Stimulated activated naive CD8-positive, alpha-beta T cell treated with anti-CD3 and anti-CD28 coated beads, Interleukin-15, amount 100 ng/mL, for 72 hours (primary cell): Measurements from ENCODE around the gene OOSP3.
"Not testable (repeated sequence)": the region's sequence is repeated elsewhere in the genome, so short reads cannot be mapped to it uniquely, and the experiment has no call there.

Experiments
- ATAC-seq: fragments of 150-1000 bp; cut with Tn5 transposase; 2 replicates; pipeline ENCODE4 v1.10.0; 2021; ENCODE audit warnings: mild to moderate bottlenecking, moderate library complexity
- DNase-seq, 2 donors: peaks; one replicate each; pipeline ENCODE4 v3.0.0; 2021 to 2022
- H3K27ac Mint-ChIP-seq, 2 donors: one replicate each; pipeline ENCODE4 v1.8.0; 2022; ENCODE audit warnings: mild to moderate bottlenecking in 2 of 2, mixed read lengths in 2 of 2, moderate library complexity in 2 of 2
- H3K27me3 Mint-ChIP-seq: one replicate; pipeline ENCODE4 v1.8.0; 2022; ENCODE audit warnings: mixed read lengths
- H3K4me1 Mint-ChIP-seq: one replicate; pipeline ENCODE4 v1.8.0; 2022; ENCODE audit warnings: mild to moderate bottlenecking, mixed read lengths
- H3K4me3 Mint-ChIP-seq, 2 donors: one replicate each; pipeline ENCODE4 v1.8.0; 2022; ENCODE audit warnings: mild to moderate bottlenecking in 2 of 2, mixed read lengths in 2 of 2, moderate library complexity in 1 of 2
- H3K9me3 Mint-ChIP-seq, 2 donors: one replicate each; pipeline ENCODE4 v1.8.0; 2022; ENCODE audit warnings: mixed read lengths in 2 of 2

Gene OOSP3, protein sequence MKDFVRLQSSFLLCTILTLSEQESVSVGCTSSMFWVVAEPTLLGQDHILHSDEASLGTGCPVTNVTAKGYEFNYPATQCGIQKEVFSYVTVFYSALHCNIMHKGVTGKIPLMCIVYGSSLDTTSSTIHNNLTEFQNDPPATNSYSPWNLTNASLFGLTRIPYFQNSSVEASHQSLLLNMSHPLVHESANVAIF

GRCh38 chr11:59878575-59878974 is at the start of gene OOSP3:
OOSP3 (plus strand) TSS chr11:59878782; CDS start chr11:59878809, 27 bp downstream.
- H3K9me3 Mint-ChIP-seq: no peaks in the 10 kb centered on the region
- DNase-seq (no peak), ATAC-seq (no peak)
- no peak within 1 kb of the TSS for H3K27ac Mint-ChIP-seq
- H3K27me3 Mint-ChIP-seq: peaks cover 16% of the 10 kb centered on the region
- H3K4me3 Mint-ChIP-seq: no peak within 1 kb of the TSS
- H3K4me1 Mint-ChIP-seq: no peaks in the 10 kb centered on the region

DNA sequence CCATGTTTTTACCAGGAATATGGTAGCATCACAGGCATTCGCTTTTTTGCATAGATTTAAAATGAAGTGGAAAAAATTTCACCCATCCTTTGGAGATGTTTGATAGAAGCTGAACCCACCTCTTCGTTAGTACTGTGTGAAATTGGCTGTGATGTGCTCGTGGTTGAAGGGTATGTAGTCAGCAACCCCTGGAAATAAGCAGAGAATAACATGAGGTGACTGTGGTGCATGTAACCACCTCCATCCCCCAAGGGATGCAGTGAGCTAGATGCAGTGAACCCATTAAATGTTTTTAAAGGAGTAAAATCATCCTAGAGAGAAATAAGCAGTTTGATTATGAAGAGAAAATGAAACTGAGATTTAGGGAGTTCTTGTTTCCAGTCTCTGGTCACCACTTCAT is 49.2 kb upstream of the OOSP3 start:
- H3K4me1 Mint-ChIP-seq: peaks cover 8% of the 10 kb centered on the region
- H3K27ac Mint-ChIP-seq: no peak overlapping the region
- no peak overlapping the region for H3K4me3 Mint-ChIP-seq
- H3K9me3 Mint-ChIP-seq: no peaks in the 10 kb centered on the region
- DNase-seq (no peak), ATAC-seq (no peak)
- peaks cover 8% of the 10 kb centered on the region for H3K27me3 Mint-ChIP-seq

GRCh38 chr11:59833602-59834001 is 45.0 kb upstream of the OOSP3 start:
- H3K4me1 Mint-ChIP-seq: peaks cover 8% of the 10 kb centered on the region
- no peaks in the 10 kb centered on the region for H3K9me3 Mint-ChIP-seq
- peaks cover 13% of the 10 kb centered on the region for H3K27me3 Mint-ChIP-seq
- DNase-seq (no peak), ATAC-seq (no peak)
- H3K27ac Mint-ChIP-seq: no peak overlapping the region
- H3K4me3 Mint-ChIP-seq: no peak overlapping the region

GRCh38 chr11:59839615-59840014 is 39.0 kb upstream of the OOSP3 start:
- no peaks in the 10 kb centered on the region for H3K4me1 Mint-ChIP-seq
- H3K27me3 Mint-ChIP-seq: peaks cover 23% of the 10 kb centered on the region
- H3K27ac Mint-ChIP-seq: no peak overlapping the region
- ATAC-seq (no peak), DNase-seq (no peak)
- H3K9me3 Mint-ChIP-seq: no peaks in the 10 kb centered on the region
- no peak overlapping the region for H3K4me3 Mint-ChIP-seq

GRCh38 chr11:59841514-59841913 is 37.1 kb upstream of the OOSP3 start:
- Mint-ChIP-seq H3K9me3 (no peaks in the 10 kb centered on the region), H3K4me1 (no peaks in the 10 kb centered on the region), H3K27ac (no peak overlapping the region), H3K4me3 (no peak overlapping the region), H3K27me3 (peaks cover 14% of the 10 kb centered on the region)
- DNase-seq (no peak), ATAC-seq (no peak)

DNA sequence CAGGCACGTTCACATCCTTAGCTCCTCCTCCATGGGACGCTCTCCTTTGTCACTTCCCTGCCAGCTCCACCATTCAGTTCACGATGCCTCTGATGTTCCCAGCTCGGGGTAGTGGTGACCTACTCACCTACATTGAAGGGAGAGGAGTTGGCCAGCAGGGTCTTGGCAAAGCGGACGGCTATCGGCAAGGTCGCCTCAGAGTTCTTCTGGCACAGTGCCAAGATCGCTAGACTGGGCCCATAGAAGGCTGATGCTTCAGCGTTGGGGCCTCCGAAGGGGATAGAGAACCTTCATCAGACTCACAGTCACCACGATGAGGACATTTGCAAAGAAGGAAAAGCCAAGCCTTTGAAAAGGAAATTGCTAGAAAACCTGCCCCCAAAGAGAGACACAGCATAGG is 36.3 kb upstream of the OOSP3 start:
- no peaks in the 10 kb centered on the region for H3K9me3 Mint-ChIP-seq
- no peak overlapping the region for H3K4me3 Mint-ChIP-seq

GRCh38 chr11:59845399-59845798 is 33.2 kb upstream of the OOSP3 start, which contains the start of gene CBLIF:
CBLIF (minus strand) TSS chr11:59845499; CDS start chr11:59845453, 46 bp downstream.
- no peaks in the 10 kb centered on the region for H3K9me3 Mint-ChIP-seq
- peaks cover 15% of the 10 kb centered on the region for H3K27me3 Mint-ChIP-seq
- H3K4me1 Mint-ChIP-seq: no peaks in the 10 kb centered on the region
- ATAC-seq (no peak), DNase-seq (no peak)
- H3K27ac Mint-ChIP-seq: no peak within 1 kb of the TSS
- no peak within 1 kb of the TSS for H3K4me3 Mint-ChIP-seq

More for the DNA sequence above, 36.3 kb upstream of the OOSP3 start:
- Mint-ChIP-seq H3K4me1 (no peaks in the 10 kb centered on the region), H3K27me3 (peaks cover 16% of the 10 kb centered on the region), H3K27ac (no peak overlapping the region)
- ATAC-seq: no peak
- no peak for DNase-seq

- Mint-ChIP-seq H3K9me3 (no peaks in the 10 kb centered on the region), H3K4me3 (no peak overlapping the region), H3K27me3 (peaks cover 15% of the 10 kb centered on the region), H3K4me1 (no peaks in the 10 kb centered on the region), H3K27ac (no peak overlapping the region)
- ATAC-seq (no peak), DNase-seq (no peak)
Measured at GRCh38 chr11:59846556-59846955, 32.0 kb upstream of the OOSP3 start.

DNA sequence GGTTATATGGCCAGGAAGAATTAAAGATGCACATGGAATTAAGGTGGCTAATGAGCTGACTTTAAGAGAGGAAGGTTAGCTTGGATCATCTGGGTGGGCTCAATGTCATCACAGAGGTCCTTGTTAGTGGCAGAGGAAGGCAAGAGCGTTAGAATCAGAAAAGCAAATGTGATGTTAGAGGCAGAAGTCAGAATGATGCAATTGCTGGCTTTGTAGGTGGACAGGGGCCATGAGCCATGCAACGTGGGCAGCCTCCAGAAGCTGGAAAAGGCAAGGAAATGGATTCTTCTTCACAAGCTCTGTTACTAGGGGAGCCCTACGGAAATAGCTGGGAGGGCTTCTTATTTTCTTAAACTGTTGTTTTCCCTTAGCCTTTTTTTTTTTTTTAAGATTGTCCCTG is 31.0 kb upstream of the OOSP3 start:
- Mint-ChIP-seq H3K9me3 (no peaks in the 10 kb centered on the region), H3K27me3 (peaks cover 15% of the 10 kb centered on the region), H3K4me1 (no peaks in the 10 kb centered on the region), H3K4me3 (no peak overlapping the region), H3K27ac (no peak overlapping the region)
- ATAC-seq (no peak), DNase-seq (no peak)

DNA sequence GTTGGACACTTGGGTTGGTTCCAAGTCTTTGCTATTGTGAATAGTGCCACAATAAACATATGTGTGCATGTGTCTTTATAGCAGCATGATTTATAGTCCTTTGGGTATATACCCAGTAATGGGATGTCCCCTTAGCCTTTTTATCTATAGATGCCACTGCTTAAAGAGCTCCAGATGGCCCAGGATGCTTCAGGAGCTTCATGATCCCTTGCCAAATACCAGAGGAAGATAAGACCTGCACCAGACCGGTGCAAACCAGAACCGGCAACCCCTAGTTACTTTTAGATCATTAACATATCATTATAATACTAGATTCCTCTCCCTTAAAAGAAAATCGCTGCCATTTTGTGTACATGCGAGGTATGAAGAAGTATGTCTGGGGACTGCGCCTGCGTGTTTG is 30.1 kb upstream of the OOSP3 start:
- not testable (repeated sequence) for H3K27ac Mint-ChIP-seq, H3K4me1 Mint-ChIP-seq, H3K4me3 Mint-ChIP-seq, DNase-seq, H3K9me3 Mint-ChIP-seq, ATAC-seq
- H3K27me3 Mint-ChIP-seq: peaks cover 14% of the 10 kb centered on the region

DNA sequence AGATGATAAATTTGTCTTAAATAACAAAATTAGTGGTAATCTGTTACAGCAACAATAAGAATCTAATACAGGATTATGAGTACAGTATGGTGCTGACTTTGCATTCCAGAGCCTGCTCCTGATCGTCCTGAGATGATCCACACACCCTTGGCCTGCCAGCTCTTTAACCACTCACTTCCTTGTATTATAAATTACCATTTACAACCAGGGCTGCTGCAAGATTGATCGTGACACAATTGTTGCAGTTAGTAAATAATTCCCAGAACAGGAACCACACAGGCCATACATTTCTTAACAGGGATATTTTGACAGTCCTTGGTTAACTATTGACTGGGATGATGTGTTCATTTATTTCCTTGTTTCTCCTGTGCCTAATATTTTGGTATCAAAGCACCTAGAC is 29.5 kb upstream of the OOSP3 start:
- no peaks in the 10 kb centered on the region for H3K9me3 Mint-ChIP-seq
- no peak overlapping the region for H3K4me3 Mint-ChIP-seq
- no peak for ATAC-seq
- peaks cover 8% of the 10 kb centered on the region for H3K27me3 Mint-ChIP-seq
- H3K4me1 Mint-ChIP-seq: no peaks in the 10 kb centered on the region
- no peak for DNase-seq
- no peak overlapping the region for H3K27ac Mint-ChIP-seq

DNA sequence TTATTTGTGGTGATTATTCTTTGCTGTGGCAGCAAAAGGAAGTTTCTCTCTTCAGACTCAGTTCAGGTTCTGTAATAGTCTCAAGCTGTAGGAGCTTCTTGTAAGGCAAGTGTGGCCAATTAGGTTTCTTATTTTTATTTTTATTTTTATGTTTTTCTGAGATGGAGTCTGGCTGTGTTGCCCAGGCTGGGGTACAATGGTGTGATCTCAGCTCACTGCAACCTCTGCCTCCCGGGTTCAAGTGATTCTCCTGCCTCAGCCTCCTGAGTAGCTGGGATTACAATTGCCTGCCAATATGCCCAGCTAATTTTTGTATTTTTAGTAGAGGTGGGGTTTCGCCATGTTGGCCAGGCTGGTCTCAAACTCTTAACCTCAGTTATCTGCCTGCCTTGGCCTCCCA is 29.0 kb upstream of the OOSP3 start:
- H3K9me3 Mint-ChIP-seq, H3K4me1 Mint-ChIP-seq, H3K27ac Mint-ChIP-seq, DNase-seq, H3K27me3 Mint-ChIP-seq, H3K4me3 Mint-ChIP-seq, ATAC-seq: not testable (repeated sequence)

GRCh38 chr11:59851416-59851815 is 27.2 kb upstream of the OOSP3 start:
- H3K27me3 Mint-ChIP-seq: peaks cover 12% of the 10 kb centered on the region
- not testable (repeated sequence) for H3K4me3 Mint-ChIP-seq, ATAC-seq, H3K9me3 Mint-ChIP-seq, H3K27ac Mint-ChIP-seq, DNase-seq, H3K4me1 Mint-ChIP-seq

GRCh38 chr11:59854871-59855270 is 23.7 kb upstream of the OOSP3 start:
- no peaks in the 10 kb centered on the region for H3K9me3 Mint-ChIP-seq
- H3K27ac Mint-ChIP-seq: no peak overlapping the region
- peaks cover 14% of the 10 kb centered on the region for H3K4me1 Mint-ChIP-seq
- ATAC-seq (no peak), DNase-seq (no peak)
- no peak overlapping the region for H3K4me3 Mint-ChIP-seq
- H3K27me3 Mint-ChIP-seq: peaks cover 25% of the 10 kb centered on the region

DNA sequence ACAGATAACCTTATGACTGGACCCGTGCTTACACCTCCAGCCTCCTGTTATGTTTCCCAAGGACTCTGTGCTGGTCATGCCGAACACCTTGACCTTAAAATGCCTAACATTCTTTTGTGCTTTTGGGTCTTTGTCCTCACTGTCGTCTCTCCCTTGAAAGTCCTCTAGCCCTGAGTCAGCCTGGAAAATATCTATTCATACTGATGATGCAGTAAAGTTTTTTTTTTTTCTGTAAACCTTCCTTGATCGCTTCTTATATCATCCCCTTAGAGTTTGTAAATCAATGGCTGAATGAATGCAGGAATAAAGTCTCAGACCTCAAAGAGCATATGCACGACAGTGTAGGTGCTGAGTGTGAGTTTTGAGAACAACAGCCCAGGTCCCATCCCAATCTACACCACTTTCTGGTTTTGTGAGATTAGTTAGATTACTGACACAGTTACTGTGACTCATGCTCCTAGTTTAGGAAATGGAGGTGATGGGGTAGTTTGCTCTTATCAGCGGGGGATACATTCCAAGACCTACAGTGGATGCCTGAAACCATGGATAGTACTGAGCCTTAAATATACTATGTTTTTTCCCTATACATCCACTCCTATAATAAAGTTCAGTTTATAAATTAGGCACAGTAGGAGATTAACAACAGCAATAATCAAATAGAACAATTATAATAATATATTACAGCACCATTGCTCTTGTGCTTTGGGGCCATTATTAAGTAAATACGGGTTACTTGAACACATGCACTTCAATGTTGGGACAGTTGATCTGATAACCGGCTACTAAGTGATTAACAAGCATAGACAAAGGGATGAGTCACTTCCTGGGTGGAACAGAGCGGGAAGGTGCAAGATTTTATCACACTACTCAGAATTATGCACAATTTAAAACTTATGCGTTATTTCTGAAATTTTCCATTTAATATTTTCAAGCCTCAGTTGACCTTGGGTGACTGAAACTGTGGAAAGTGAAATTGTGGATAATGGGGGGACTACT is 20.8 kb upstream of the OOSP3 start:
- H3K9me3 Mint-ChIP-seq: no peaks in the 10 kb centered on the region
- no peak for DNase-seq
- peak; percentile 67 for ATAC-seq

GRCh38 chr11:59859673-59860072 is 18.9 kb upstream of the OOSP3 start:
- Mint-ChIP-seq H3K27me3 (peaks cover 37% of the 10 kb centered on the region), H3K9me3 (no peaks in the 10 kb centered on the region), H3K4me1 (peaks cover 14% of the 10 kb centered on the region), H3K27ac (no peak overlapping the region), H3K4me3 (no peak overlapping the region)
- no peak for DNase-seq
- ATAC-seq: no peak

More for the DNA sequence above, 20.8 kb upstream of the OOSP3 start:
- peaks cover 14% of the 10 kb centered on the region for H3K4me1 Mint-ChIP-seq
- H3K27ac Mint-ChIP-seq: no peak overlapping the region
- no peak overlapping the region for H3K4me3 Mint-ChIP-seq
- peaks cover 37% of the 10 kb centered on the region for H3K27me3 Mint-ChIP-seq
